Gastroesophageal sphincter (tissue), 3 donors: ENCODE data around the gene SH3TC2.

ENCODE experiments used
- POLR2A ChIP-seq, 2 donors: fragments of 450-650 bp; IDR thresholded peaks; one replicate each; pipeline ENCODE4 v1.6.1; 2017; ENCODE audit warnings: antibody characterized with exemption in 2 of 2, mild to moderate bottlenecking in 2 of 2, moderate library complexity in 1 of 2
- POLR2AphosphoS5 ChIP-seq: sonication (generic); formaldehyde crosslinking; IDR thresholded peaks from one replicate; pipeline ENCODE4 v1.6.1; 2017; ENCODE audit warnings: antibody characterized with exemption
- TF ChIP-seq, protein P1 (sequence below), 4 experiments: fragments of 200-600 bp in 2 of 4; fragments of 450-650 bp in 2 of 4; sonication (generic) in 1 of 4; IDR thresholded peaks; one replicate each; pipeline ENCODE4 v1.5.1; 2017 to 2019; ENCODE audit warnings: antibody characterized with exemption in 4 of 4, mild to moderate bottlenecking in 2 of 4, moderate library complexity in 2 of 4

DNA sequence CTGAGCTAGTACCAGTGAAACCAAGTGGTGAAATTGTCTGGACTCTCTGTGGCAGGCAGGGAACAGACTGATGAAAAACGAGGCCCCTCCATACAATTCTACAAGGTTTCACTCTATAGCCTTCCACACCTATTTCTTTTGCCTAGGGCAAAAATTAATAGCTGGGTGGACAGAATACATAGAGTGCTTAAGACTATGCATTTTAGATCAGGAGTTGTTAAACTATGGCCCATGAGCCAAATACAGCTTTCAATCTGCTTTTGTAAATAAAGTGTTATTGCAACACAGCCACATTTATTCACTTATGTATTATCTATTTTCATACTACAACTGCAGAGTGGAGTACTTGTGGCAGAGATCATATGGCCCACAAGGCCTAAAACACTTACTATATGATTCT, 45.2 kb downstream of the SH3TC2 start:
- TF ChIP-seq POLR2A (IDR thresholded peaks at IDR 0.05) (no peak), POLR2AphosphoS5 (no peak)
- TF ChIP-seq, protein P1, sequence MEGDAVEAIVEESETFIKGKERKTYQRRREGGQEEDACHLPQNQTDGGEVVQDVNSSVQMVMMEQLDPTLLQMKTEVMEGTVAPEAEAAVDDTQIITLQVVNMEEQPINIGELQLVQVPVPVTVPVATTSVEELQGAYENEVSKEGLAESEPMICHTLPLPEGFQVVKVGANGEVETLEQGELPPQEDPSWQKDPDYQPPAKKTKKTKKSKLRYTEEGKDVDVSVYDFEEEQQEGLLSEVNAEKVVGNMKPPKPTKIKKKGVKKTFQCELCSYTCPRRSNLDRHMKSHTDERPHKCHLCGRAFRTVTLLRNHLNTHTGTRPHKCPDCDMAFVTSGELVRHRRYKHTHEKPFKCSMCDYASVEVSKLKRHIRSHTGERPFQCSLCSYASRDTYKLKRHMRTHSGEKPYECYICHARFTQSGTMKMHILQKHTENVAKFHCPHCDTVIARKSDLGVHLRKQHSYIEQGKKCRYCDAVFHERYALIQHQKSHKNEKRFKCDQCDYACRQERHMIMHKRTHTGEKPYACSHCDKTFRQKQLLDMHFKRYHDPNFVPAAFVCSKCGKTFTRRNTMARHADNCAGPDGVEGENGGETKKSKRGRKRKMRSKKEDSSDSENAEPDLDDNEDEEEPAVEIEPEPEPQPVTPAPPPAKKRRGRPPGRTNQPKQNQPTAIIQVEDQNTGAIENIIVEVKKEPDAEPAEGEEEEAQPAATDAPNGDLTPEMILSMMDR (IDR thresholded peaks at IDR 0.05) = no peak
